ENCODE results near the gene PRLR. TPM values are rescaled to one million over a fixed set of nuclear protein-coding genes. Genes with fewer than 3 reads are reported as not detected.

PRLR gene
- total RNA-seq, 1 experiment from 2014 or later: 2.5 TPM

DNA sequence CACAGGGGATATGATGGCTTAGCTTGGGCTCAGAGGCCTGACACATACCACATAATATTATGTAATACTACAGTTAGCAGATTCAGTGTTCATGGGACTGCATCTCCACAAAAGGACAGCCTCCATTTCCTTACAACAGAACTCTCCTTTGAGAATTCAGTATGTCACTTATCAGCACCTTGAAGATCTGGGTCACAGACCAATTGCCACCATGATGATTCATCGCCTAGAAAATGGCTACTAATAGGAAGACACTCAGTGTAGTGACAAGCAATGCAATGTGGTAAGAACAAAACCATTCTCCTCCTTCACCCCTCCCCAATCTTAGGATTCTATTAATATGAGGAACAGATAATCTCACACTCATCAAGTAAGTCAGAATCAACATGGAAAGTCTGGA lies 38.7 kb upstream of the PRLR start:
- H3K4ac ChIP-seq (ENCODE audit: low read depth, low read length): no peak overlapping the region
- no peak overlapping the region for H2BK5ac ChIP-seq (ENCODE audit: insufficient read length, low read length)
- H3K27me3 ChIP-seq (ENCODE audit: insufficient read depth, low read length): no peaks in the 10 kb centered on the region
- H3K23ac ChIP-seq (ENCODE audit: insufficient read length, low read depth, low read length): no peak overlapping the region
- no peak overlapping the region for H2BK15ac ChIP-seq (ENCODE audit: low read depth, low read length)
- no peak overlapping the region for H4K8ac ChIP-seq (replicated peaks; ENCODE audit: insufficient read length, low read depth, low read length)
- H3K27me3 Mint-ChIP-seq (ENCODE audit: low read depth): no peaks in the 10 kb centered on the region
- no peaks in the 10 kb centered on the region for H4K20me1 ChIP-seq (ENCODE audit: control insufficient read depth, insufficient read depth, insufficient read length)
- no peak overlapping the region for H3K27ac ChIP-seq (ENCODE audit: insufficient read length, low read depth, low read length)
- no peaks in the 10 kb centered on the region for H3K4me1 ChIP-seq (ENCODE audit: insufficient read depth, low read length)
- peaks cover 13 to 20% of the 10 kb centered on the region in 2 experiments for H3K4me1 Mint-ChIP-seq
- TF ChIP-seq, protein P1, sequence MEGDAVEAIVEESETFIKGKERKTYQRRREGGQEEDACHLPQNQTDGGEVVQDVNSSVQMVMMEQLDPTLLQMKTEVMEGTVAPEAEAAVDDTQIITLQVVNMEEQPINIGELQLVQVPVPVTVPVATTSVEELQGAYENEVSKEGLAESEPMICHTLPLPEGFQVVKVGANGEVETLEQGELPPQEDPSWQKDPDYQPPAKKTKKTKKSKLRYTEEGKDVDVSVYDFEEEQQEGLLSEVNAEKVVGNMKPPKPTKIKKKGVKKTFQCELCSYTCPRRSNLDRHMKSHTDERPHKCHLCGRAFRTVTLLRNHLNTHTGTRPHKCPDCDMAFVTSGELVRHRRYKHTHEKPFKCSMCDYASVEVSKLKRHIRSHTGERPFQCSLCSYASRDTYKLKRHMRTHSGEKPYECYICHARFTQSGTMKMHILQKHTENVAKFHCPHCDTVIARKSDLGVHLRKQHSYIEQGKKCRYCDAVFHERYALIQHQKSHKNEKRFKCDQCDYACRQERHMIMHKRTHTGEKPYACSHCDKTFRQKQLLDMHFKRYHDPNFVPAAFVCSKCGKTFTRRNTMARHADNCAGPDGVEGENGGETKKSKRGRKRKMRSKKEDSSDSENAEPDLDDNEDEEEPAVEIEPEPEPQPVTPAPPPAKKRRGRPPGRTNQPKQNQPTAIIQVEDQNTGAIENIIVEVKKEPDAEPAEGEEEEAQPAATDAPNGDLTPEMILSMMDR (conservative IDR thresholded peaks at IDR 0.05): no peak
- no peak overlapping the region for H2BK12ac ChIP-seq (ENCODE audit: insufficient read length, low read depth, low read length)
- no peak overlapping the region for H3K4me2 ChIP-seq (ENCODE audit: insufficient read depth, insufficient read length, low read length)
- H2AFZ ChIP-seq (ENCODE audit: low read length): no peak overlapping the region
- H2BK20ac ChIP-seq (ENCODE audit: low read depth, low read length, poor library complexity, severe bottlenecking): no peak overlapping the region
- H2BK120ac ChIP-seq (ENCODE audit: low read depth, low read length, poor library complexity, severe bottlenecking): no peak overlapping the region
- no peak overlapping the region for H3T11ph ChIP-seq (ENCODE audit: low read length)
- H4K5ac ChIP-seq (ENCODE audit: insufficient read length, low read depth, low read length): no peak overlapping the region
- H3K23me2 ChIP-seq (ENCODE audit: insufficient read length, low read depth, low read length, poor library complexity, severe bottlenecking): no peaks in the 10 kb centered on the region
- H3K79me1 ChIP-seq (ENCODE audit: insufficient read depth, low read depth, low read length, poor library complexity, severe bottlenecking): no peaks in the 10 kb centered on the region
- H3K36me3 Mint-ChIP-seq (ENCODE audit: insufficient read depth in 1 of 3, low read depth in 3 of 3): no peaks in the 10 kb centered on the region; a peak in 2 of 7 replicates
- H3K14ac ChIP-seq (ENCODE audit: insufficient read depth, low read length): no peak overlapping the region
- no peak overlapping the region for H3K56ac ChIP-seq (ENCODE audit: insufficient read length, low read depth, low read length)
- no peak for DNase-seq
- H4K91ac ChIP-seq (ENCODE audit: insufficient read length, low read depth, low read length): no peak overlapping the region
- H3K4me3 Mint-ChIP-seq: no peak overlapping the region
- H3K9ac ChIP-seq (ENCODE audit: extremely low read depth, insufficient read length, low read length): no peak overlapping the region
- H3K9me3 ChIP-seq (ENCODE audit: control insufficient read depth, low read depth, low read length): no peaks in the 10 kb centered on the region
- H3K79me2 ChIP-seq (ENCODE audit: insufficient read depth, low read length): no peaks in the 10 kb centered on the region
- no peak overlapping the region for H3K18ac ChIP-seq (ENCODE audit: insufficient read length, low read depth, low read length)
- WGBS (ENCODE audit: extremely low coverage, insufficient read length, low lambda C conversion rate): no CpG with 5 or more reads among the region's 1 CpG
- H2AK5ac ChIP-seq (ENCODE audit: insufficient read length, low read length): no peak overlapping the region
- H3K9me3 Mint-ChIP-seq: no peaks in the 10 kb centered on the region; a peak in 2 of 5 replicates
- H3K27ac Mint-ChIP-seq: no peak overlapping the region
